ENCODE data around the gene HSDL2. TPM values are rescaled to one million over a fixed set of nuclear protein-coding genes. Genes with fewer than 3 reads are reported as not detected.

The HSDL2 gene
- total and polyA plus RNA-seq, 10 of the 15 experiments (the other 5 are each of a cell fraction or from before 2014, with no cell fraction given): 20.9 to 46.1 (median 27.0) TPM

DNA sequence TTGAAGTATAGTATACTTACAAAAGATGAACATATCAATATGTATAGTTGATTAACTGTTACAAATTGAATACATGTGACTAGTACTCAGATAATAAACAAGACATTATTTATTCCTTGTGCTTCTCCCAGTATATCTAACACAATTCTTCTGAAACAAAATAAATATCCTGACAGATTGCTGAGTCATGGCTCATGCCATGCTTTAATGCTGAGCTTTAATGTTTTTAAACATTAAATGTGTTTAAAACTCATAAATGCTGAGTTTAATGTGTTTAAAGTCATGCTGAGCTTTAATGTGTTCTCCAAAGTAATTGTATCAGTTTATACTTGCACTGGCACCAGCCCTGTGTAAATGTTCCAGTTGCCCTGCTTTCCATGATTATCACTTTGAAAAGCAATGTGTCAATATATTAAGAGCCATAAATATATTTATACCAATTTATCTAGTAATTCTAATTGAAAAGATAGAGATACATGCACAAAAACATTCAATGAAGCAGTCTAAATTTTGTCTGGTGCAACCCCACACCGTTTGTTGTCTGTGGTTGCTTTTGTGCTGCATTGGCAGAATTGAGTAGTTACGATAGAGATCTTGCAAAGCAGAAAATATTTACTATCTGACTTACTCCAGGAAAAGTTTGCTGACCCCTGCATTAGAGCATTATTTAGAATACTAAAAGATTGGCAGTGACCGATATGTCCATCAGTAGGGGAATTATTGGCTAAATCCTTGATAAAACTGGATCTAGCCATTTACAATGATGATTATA is 122.5 kb downstream of the HSDL2 start:
- Histone ChIP-seq H3K4me3 (no peak overlapping the region), H3K9me3 (replicated peaks; ENCODE audit: control insufficient read depth, insufficient read depth, low read length) (no peaks in the 10 kb centered on the region), H3K9ac (ENCODE audit: control insufficient read depth, insufficient read depth, low read length) (no peak overlapping the region), H2AFZ (ENCODE audit: control insufficient read depth, low read depth, low read length) (no peak overlapping the region), H3K36me3 (ENCODE audit: control insufficient read depth in 2 of 2, insufficient read depth in 2 of 2, low read length in 1 of 2) (no peaks in the 10 kb centered on the region), H3K27ac (ENCODE audit: control insufficient read depth, insufficient read depth) (no peak overlapping the region), H3K79me2 (ENCODE audit: control insufficient read depth, insufficient read depth, low read length) (peaks cover 1% of the 10 kb centered on the region), H4K20me1 (ENCODE audit: control insufficient read depth, insufficient read depth) (no peaks in the 10 kb centered on the region), H3K4me2 (ENCODE audit: control insufficient read depth, insufficient read depth) (no peak overlapping the region), H3K4me1 (ENCODE audit: control insufficient read depth, insufficient read depth, low read length) (no peaks in the 10 kb centered on the region), H3K27me3 (replicated peaks in 1 of 2; ENCODE audit: control insufficient read depth in 2 of 2, insufficient read depth in 2 of 2, low read length in 1 of 2) (no peaks in the 10 kb centered on the region)
- ChIA-PET POLR2A (interaction anchor here (0.6 kb wide), 1 partner anchor 16 kb away, joined by 3 read pairs; no protein-coding TSS in a partner anchor), RAD21 (ENCODE audit: unreplicated experiment) (no interaction called here), SMC1A (ENCODE audit: uncharacterized antibody, unreplicated experiment) (interaction anchor here (0.6 kb wide), 1 partner anchor 31 kb away, joined by 3 read pairs; no protein-coding TSS in a partner anchor), CTCF (no interaction called here)
- 100% methylated on average over 3 of the region's 3 CpGs for WGBS (ENCODE audit: insufficient coverage, insufficient replicate concordance, low lambda C conversion rate, missing lambda C conversion rate)
- no peak for TF ChIP-seq CBX3 (IDR thresholded peaks at IDR 0.05; ENCODE audit: borderline replicate concordance, low read depth)
- TF ChIP-seq MEF2A (IDR thresholded peaks at IDR 0.05; ENCODE audit: insufficient read depth, low read depth, low read length): no peak
- DNase-seq (ENCODE audit: low read depth, low spot score) (no peak), ATAC-seq (no peak), FAIRE-seq (no peak)
- BruUV-seq (replicated peaks): no TSS peak
- in situ Hi-C loops (cut with MboI): no loop called here
- intact Hi-C loops (cut with micrococcal nuclease; ENCODE audit: unreplicated experiment): no loop called here

GRCh38 chr9:112503170-112503569 is 123.3 kb downstream of the HSDL2 start:
- ChIA-PET RAD21 (ENCODE audit: unreplicated experiment) (no interaction called here), POLR2A (no interaction called here), SMC1A (ENCODE audit: uncharacterized antibody, unreplicated experiment) (interaction anchor here (0.6 kb wide), 1 partner anchor 32 kb away, joined by 3 read pairs; no protein-coding TSS in a partner anchor), CTCF (no interaction called here)
- H3K9ac ChIP-seq (ENCODE audit: control insufficient read depth, insufficient read depth, low read length): no peak overlapping the region
- in situ Hi-C loops (cut with MboI): no loop called here
- no peaks in the 10 kb centered on the region for H3K36me3 ChIP-seq (ENCODE audit: control insufficient read depth in 2 of 2, insufficient read depth in 2 of 2, low read length in 1 of 2)
- H3K4me2 ChIP-seq (ENCODE audit: control insufficient read depth, insufficient read depth): no peak overlapping the region
- no peaks in the 10 kb centered on the region for H3K27me3 ChIP-seq (replicated peaks in 1 of 2; ENCODE audit: control insufficient read depth in 2 of 2, insufficient read depth in 2 of 2, low read length in 1 of 2)
- no peaks in the 10 kb centered on the region for H3K4me1 ChIP-seq (ENCODE audit: control insufficient read depth, insufficient read depth, low read length)
- no TSS peak for BruUV-seq (replicated peaks)
- H3K27ac ChIP-seq (ENCODE audit: control insufficient read depth, insufficient read depth): no peak overlapping the region
- FAIRE-seq: no peak
- H4K20me1 ChIP-seq (ENCODE audit: control insufficient read depth, insufficient read depth): no peaks in the 10 kb centered on the region
- no peak overlapping the region for H3K4me3 ChIP-seq
- no peaks in the 10 kb centered on the region for H3K9me3 ChIP-seq (replicated peaks; ENCODE audit: control insufficient read depth, insufficient read depth, low read length)
- 88% methylated on average over 5 of the region's 5 CpGs for WGBS (ENCODE audit: insufficient coverage, insufficient replicate concordance, low lambda C conversion rate, missing lambda C conversion rate)
- intact Hi-C loops (cut with micrococcal nuclease; ENCODE audit: unreplicated experiment): no loop called here
- no peak overlapping the region for H2AFZ ChIP-seq (ENCODE audit: control insufficient read depth, low read depth, low read length)
- DNase-seq (ENCODE audit: low read depth, low spot score): no peak
- peaks cover 1% of the 10 kb centered on the region for H3K79me2 ChIP-seq (ENCODE audit: control insufficient read depth, insufficient read depth, low read length)
- ATAC-seq: no peak
- no peak for TF ChIP-seq ZNF207 (IDR thresholded peaks at IDR 0.05; ENCODE audit: borderline replicate concordance)
- no peak for TF ChIP-seq ZBED1 (IDR thresholded peaks at IDR 0.05; ENCODE audit: borderline replicate concordance)
- TF ChIP-seq, protein P1, sequence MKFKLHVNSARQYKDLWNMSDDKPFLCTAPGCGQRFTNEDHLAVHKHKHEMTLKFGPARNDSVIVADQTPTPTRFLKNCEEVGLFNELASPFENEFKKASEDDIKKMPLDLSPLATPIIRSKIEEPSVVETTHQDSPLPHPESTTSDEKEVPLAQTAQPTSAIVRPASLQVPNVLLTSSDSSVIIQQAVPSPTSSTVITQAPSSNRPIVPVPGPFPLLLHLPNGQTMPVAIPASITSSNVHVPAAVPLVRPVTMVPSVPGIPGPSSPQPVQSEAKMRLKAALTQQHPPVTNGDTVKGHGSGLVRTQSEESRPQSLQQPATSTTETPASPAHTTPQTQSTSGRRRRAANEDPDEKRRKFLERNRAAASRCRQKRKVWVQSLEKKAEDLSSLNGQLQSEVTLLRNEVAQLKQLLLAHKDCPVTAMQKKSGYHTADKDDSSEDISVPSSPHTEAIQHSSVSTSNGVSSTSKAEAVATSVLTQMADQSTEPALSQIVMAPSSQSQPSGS (IDR thresholded peaks at IDR 0.05; ENCODE audit: low read length): no peak
- TF ChIP-seq BACH1 (IDR thresholded peaks at IDR 0.05; ENCODE audit: borderline replicate concordance): no peak
- TF ChIP-seq RUNX3 (IDR thresholded peaks at IDR 0.05; ENCODE audit: low read length): no peak
- TF ChIP-seq SREBF1 (IDR thresholded peaks at IDR 0.05; ENCODE audit: low read length): no peak
- TF ChIP-seq NRF1 (conservative IDR thresholded peaks at IDR 0.05; ENCODE audit: low read depth, low read length): no peak
- TF ChIP-seq MEF2A (IDR thresholded peaks at IDR 0.05; ENCODE audit: insufficient read depth, low read depth, low read length): no peak
- no peak for TF ChIP-seq POLR2AphosphoS5 (IDR thresholded peaks at IDR 0.05; ENCODE audit: low read length)
- no peak for TF ChIP-seq SP1 (IDR thresholded peaks at IDR 0.05; ENCODE audit: low read depth, low read length)
- no peak for TF ChIP-seq SIX5 (IDR thresholded peaks at IDR 0.05; ENCODE audit: low read depth, low read length, severe bottlenecking)
- TF ChIP-seq, protein P2, sequence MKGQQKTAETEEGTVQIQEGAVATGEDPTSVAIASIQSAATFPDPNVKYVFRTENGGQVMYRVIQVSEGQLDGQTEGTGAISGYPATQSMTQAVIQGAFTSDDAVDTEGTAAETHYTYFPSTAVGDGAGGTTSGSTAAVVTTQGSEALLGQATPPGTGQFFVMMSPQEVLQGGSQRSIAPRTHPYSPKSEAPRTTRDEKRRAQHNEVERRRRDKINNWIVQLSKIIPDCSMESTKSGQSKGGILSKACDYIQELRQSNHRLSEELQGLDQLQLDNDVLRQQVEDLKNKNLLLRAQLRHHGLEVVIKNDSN (IDR thresholded peaks at IDR 0.05; ENCODE audit: borderline replicate concordance, extremely low read length, insufficient read depth, low read depth, low read length): no peak
- TF ChIP-seq ZNF274 (IDR thresholded peaks at IDR 0.05; ENCODE audit: insufficient read depth, insufficient read length): no peak
- no peak for TF ChIP-seq TCF12 (IDR thresholded peaks at IDR 0.05; ENCODE audit: low read depth, low read length)
- TF ChIP-seq SREBF2 (IDR thresholded peaks at IDR 0.05; ENCODE audit: low read length): no peak
- no peak for TF ChIP-seq GATAD2B (conservative IDR thresholded peaks at IDR 0.05; ENCODE audit: low read depth)
